Loucy (cell line): ENCODE results near the gene NKX1-2.

ENCODE experiments used
- H2AFZ ChIP-seq: fragments of 200-600 bp; sonication (generic); 2 replicates; pipeline ENCODE4 v1.6.0; 2016; ENCODE audit warnings: antibody characterized with exemption, mild to moderate bottlenecking, low read length, moderate library complexity
- H3F3A ChIP-seq: fragments of 200-600 bp; 2 replicates; pipeline ENCODE4 v1.6.0; 2016; ENCODE audit warnings: antibody characterized with exemption, low read depth, mild to moderate bottlenecking
- H3K27me3 ChIP-seq: fragments of 200-600 bp; sonication (generic); 2 replicates; pipeline ENCODE4 v1.6.1; 2014; ENCODE audit warnings: low read length, mild to moderate bottlenecking; ENCODE audit not compliant: insufficient read depth, poor library complexity, severe bottlenecking
- H3K36me3 ChIP-seq: fragments of 200-600 bp; sonication (generic); 2 replicates; pipeline ENCODE4 v1.6.1; 2016; ENCODE audit warnings: low read length; ENCODE audit not compliant: insufficient read depth
- H3K4me1 ChIP-seq: fragments of 200-600 bp; sonication (generic); 2 replicates; pipeline ENCODE4 v1.5.1; 2014; ENCODE audit warnings: low read length, mild to moderate bottlenecking; ENCODE audit not compliant: insufficient read depth, poor library complexity, severe bottlenecking
- H3K4me2 ChIP-seq: fragments of 200-600 bp; sonication (generic); 2 replicates; pipeline ENCODE4 v1.6.0; 2014; ENCODE audit warnings: antibody characterized with exemption, low read length, low read depth, mild to moderate bottlenecking; ENCODE audit not compliant: poor library complexity, severe bottlenecking
- H3K4me3 ChIP-seq: fragments of 200-600 bp; sonication (generic); 2 replicates; pipeline ENCODE4 v1.5.1; 2014; ENCODE audit warnings: low read length, mild to moderate bottlenecking, mixed read lengths; ENCODE audit not compliant: poor library complexity, severe bottlenecking
- H3K79me2 ChIP-seq: fragments of 200-600 bp; sonication (generic); 2 replicates; pipeline ENCODE4 v1.6.1; 2014; ENCODE audit warnings: low read length; ENCODE audit not compliant: insufficient read depth
- H3K9ac ChIP-seq: fragments of 200-600 bp; sonication (generic); 2 replicates; pipeline ENCODE4 v1.6.0; 2014; ENCODE audit warnings: mild to moderate bottlenecking, low read depth, low read length, moderate library complexity; ENCODE audit not compliant: poor library complexity, severe bottlenecking
- H3K9me2 ChIP-seq: fragments of 200-600 bp; sonication (generic); replicated peaks from 2 replicates; pipeline ENCODE4 v1.6.1; 2016; ENCODE audit warnings: low read depth, low read length, mixed read lengths
- H3K9me3 ChIP-seq: fragments of 200-600 bp; sonication (generic); 2 replicates; pipeline ENCODE4 v1.6.1; 2014; ENCODE audit warnings: mild to moderate bottlenecking, antibody characterized with exemption, low read length, low read depth; ENCODE audit not compliant: insufficient read depth
- H4K20me1 ChIP-seq: fragments of 200-600 bp; sonication (generic); 2 replicates; pipeline ENCODE4 v1.6.0; 2014; ENCODE audit warnings: antibody characterized with exemption, low read length, mild to moderate bottlenecking; ENCODE audit not compliant: insufficient read depth, poor library complexity, severe bottlenecking
- EZH2phosphoT487 ChIP-seq: fragments of 200-600 bp; IDR thresholded peaks from 2 replicates; pipeline ENCODE4 v1.6.1; 2018; ENCODE audit warnings: antibody characterized with exemption, mild to moderate bottlenecking, moderate library complexity, borderline replicate concordance
- TF ChIP-seq, protein P1 (sequence below): fragments of 200-600 bp; sonication (generic); conservative IDR thresholded peaks from 2 replicates; pipeline ENCODE4 v1.5.1; 2014; ENCODE audit warnings: mild to moderate bottlenecking, antibody characterized with exemption, low read length

NKX1-2 gene

DNA sequence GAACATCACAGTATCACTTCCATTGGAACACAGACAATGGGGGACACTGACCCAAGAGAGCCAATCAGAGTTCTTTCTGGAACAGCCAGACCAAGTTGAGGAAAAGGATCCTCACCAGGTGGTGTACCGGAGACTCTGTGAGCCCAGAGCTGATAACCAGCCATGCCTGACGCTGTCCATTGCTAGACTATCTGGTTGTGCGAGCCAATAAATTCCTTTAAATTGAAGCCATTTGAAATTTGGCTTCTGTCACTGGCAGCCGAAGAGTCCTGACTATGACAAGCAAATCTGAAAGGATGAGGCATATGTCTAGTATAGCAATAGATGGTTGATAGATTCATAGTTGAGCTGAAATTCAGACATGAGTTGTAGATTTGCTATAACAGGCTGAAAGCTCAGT, 8.6 kb upstream of the NKX1-2 start:
- TF ChIP-seq, protein P1, sequence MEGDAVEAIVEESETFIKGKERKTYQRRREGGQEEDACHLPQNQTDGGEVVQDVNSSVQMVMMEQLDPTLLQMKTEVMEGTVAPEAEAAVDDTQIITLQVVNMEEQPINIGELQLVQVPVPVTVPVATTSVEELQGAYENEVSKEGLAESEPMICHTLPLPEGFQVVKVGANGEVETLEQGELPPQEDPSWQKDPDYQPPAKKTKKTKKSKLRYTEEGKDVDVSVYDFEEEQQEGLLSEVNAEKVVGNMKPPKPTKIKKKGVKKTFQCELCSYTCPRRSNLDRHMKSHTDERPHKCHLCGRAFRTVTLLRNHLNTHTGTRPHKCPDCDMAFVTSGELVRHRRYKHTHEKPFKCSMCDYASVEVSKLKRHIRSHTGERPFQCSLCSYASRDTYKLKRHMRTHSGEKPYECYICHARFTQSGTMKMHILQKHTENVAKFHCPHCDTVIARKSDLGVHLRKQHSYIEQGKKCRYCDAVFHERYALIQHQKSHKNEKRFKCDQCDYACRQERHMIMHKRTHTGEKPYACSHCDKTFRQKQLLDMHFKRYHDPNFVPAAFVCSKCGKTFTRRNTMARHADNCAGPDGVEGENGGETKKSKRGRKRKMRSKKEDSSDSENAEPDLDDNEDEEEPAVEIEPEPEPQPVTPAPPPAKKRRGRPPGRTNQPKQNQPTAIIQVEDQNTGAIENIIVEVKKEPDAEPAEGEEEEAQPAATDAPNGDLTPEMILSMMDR = no peak
- no peak for TF ChIP-seq EZH2phosphoT487
- Histone ChIP-seq H3K9me2 (no peaks in the 10 kb centered on the region), H3K4me1 (peaks cover 6% of the 10 kb centered on the region), H3K36me3 (no peaks in the 10 kb centered on the region), H3K9me3 (no peaks in the 10 kb centered on the region), H3K4me3 (no peak overlapping the region), H3K27me3 (no peaks in the 10 kb centered on the region), H2AFZ (no peak overlapping the region), H3K79me2 (peaks cover 6% of the 10 kb centered on the region; the same call in 1 of the 2 replicates), H3K9ac (no peak overlapping the region), H3K4me2 (no peak overlapping the region), H3F3A (no peaks in the 10 kb centered on the region), H4K20me1 (no peaks in the 10 kb centered on the region)

DNA sequence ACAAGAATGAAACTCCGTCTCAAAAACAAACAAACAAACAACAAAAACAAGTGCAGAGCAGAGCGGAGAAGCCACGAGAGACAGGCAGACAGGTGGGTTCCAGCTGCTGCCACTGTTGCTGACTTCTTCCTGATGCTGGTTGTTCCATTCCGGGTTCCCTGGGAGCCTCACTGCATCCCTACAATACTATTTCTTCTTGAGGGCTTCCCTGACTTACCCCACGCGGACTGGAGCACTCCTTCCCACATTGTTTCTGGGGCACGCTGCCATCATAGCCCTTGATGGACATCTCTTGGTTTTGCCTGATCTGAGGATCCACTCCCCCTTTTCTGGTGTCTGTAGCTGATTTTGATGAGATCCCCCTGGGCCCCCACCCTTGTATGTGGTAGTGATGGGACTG, 5.6 kb upstream of the NKX1-2 start:
- TF ChIP-seq EZH2phosphoT487 = no peak
- TF ChIP-seq, protein P1 = no peak
- no peaks in the 10 kb centered on the region for H3K36me3 ChIP-seq
- no peaks in the 10 kb centered on the region for H3K79me2 ChIP-seq
- H3K4me1 ChIP-seq = no peaks in the 10 kb centered on the region
- no peaks in the 10 kb centered on the region for H3F3A ChIP-seq
- H2AFZ ChIP-seq = no peak overlapping the region
- no peak overlapping the region for H3K9ac ChIP-seq
- no peaks in the 10 kb centered on the region for H3K27me3 ChIP-seq
- H3K4me2 ChIP-seq = no peak overlapping the region
- no peaks in the 10 kb centered on the region for H3K9me3 ChIP-seq
- H3K9me2 ChIP-seq = no peaks in the 10 kb centered on the region
- no peak overlapping the region for H3K4me3 ChIP-seq
- H4K20me1 ChIP-seq = no peaks in the 10 kb centered on the region

DNA sequence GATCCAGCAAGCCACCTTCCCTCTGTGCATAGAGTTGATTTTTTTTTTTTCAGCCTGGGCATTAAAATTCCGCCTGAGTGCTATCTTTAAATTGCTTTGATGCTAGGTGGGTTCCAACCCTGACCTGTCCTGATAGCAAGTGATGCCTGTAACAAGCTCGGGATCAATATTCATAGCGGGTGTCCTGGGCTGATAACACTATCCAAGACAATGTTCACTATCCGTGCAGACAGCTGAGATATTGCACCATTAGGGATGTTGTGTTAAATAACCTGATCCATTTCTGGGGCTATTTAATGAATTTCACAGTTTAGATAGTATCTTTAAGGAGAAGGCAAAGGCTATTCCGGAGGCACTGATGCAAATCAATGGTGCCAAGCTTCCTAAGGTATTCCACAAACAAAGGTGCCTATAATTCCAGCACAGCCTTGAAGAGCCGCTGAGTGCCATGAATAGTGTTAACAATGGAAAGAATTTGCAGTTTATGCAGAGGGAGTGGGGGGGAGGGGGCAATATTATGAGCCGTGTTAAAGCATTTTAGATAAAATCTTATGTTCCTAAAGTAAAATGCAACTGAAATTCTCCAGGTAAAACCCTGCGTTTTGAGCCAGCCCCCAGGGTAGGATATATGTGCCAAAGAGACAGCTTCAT, 4.2 kb upstream of the NKX1-2 start:
- H2AFZ ChIP-seq = no peak overlapping the region
- no peak overlapping the region for H3K4me2 ChIP-seq
- H3K36me3 ChIP-seq = no peaks in the 10 kb centered on the region
- H3K4me1 ChIP-seq = no peaks in the 10 kb centered on the region
- no peak overlapping the region for H3K4me3 ChIP-seq
- H3K9ac ChIP-seq = no peak overlapping the region
- no peaks in the 10 kb centered on the region for H3K79me2 ChIP-seq
- H4K20me1 ChIP-seq = no peaks in the 10 kb centered on the region
- H3K9me3 ChIP-seq = no peaks in the 10 kb centered on the region
- no peaks in the 10 kb centered on the region for H3K27me3 ChIP-seq
- H3K9me2 ChIP-seq = no peaks in the 10 kb centered on the region
- no peaks in the 10 kb centered on the region for H3F3A ChIP-seq
- TF ChIP-seq, protein P1 = no peak
- TF ChIP-seq EZH2phosphoT487 = no peak
